GM12801 (cell line): ENCODE data around the gene PRKCQ.

Experiments
- TF ChIP-seq, protein P1 (sequence below): IDR thresholded peaks from one replicate; pipeline ENCODE4 v1.5.1; 2011; ENCODE audit warnings: control low read depth; ENCODE audit not compliant: insufficient read length; ENCODE audit errors: extremely low read depth

The PRKCQ gene

DNA sequence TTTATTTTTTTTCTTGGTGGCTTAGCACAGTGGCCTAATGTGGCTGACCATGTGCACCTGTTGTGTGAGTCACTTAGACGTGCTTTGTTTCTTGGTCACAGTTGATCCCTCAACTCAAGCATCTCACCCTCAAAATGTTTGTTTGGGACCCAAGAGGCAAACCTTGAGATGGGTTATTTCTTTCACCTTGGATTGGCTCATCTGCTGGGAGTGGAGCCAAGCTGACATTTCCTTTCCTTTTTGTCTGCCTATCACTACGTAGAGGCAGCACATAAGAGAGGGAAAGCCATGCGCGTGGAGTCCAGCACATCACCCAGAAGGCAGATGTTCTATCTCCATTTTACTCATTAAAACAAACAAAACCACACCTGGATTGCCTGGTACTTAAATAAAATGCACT, 6.4 kb upstream of the PRKCQ start:
- TF ChIP-seq, protein P1, sequence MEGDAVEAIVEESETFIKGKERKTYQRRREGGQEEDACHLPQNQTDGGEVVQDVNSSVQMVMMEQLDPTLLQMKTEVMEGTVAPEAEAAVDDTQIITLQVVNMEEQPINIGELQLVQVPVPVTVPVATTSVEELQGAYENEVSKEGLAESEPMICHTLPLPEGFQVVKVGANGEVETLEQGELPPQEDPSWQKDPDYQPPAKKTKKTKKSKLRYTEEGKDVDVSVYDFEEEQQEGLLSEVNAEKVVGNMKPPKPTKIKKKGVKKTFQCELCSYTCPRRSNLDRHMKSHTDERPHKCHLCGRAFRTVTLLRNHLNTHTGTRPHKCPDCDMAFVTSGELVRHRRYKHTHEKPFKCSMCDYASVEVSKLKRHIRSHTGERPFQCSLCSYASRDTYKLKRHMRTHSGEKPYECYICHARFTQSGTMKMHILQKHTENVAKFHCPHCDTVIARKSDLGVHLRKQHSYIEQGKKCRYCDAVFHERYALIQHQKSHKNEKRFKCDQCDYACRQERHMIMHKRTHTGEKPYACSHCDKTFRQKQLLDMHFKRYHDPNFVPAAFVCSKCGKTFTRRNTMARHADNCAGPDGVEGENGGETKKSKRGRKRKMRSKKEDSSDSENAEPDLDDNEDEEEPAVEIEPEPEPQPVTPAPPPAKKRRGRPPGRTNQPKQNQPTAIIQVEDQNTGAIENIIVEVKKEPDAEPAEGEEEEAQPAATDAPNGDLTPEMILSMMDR: no peak

DNA sequence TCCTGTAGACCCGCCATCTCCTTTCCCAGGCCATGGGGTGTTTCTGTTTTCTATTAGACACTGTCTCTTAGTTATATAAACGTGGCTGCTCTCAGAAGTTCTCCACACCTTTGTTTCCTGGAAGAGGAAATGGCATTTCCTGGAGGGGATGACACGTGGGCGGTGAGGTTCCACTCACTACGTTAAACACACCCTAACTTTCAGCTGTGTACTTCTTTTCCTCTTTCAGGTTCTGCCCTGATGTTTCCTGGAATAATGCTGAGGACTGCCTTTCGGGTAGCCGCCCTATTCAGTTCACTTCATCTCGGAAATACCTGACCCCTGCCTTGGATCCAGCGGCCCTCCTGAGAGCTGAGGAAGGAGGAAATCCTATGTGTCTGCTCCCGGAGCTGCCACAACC, 3.4 kb upstream of the PRKCQ start:
- TF ChIP-seq, protein P1: no peak

DNA sequence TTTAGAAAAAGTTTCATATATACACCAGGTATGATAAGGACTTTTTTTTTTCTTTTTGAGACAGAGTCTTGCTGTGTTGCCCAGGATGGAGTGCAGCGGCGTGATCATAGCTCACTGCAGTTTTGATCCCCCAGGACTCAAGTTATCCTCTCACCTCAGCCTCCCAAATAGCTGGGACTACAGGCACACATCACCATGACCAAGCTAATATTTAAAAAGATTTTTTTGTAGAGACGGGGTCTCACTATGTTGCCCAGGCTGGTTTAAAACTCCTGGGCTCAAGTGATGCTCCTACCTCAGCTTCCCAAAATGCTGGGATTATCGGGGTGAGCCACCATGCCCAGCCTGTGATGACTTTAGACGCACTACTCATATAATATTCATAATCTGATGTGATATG, 2.2 kb upstream of the PRKCQ start:
- TF ChIP-seq, protein P1: no peak

DNA sequence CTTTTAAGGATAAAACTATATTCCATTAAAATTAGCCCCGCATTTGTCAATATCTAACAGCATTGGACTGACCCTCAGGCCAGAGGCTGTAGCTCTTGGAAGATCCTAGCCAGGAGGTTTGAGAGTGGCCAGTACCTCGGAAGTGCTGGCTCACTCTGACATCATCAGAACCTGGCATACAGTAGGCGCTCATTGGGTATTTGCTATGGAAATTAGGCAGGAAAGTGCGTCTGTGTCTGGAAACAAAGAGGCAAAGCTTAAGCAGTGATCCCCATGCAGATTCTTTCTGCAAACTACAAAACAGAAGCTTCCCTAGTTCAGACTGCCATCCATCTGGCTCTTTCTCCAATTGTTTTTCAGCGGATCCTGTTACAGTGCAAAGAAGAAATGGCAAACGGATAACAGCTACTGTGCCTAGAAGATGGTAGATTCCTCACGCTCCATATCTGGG, 1.7 kb upstream of the PRKCQ start:
- TF ChIP-seq, protein P1: no peak

DNA sequence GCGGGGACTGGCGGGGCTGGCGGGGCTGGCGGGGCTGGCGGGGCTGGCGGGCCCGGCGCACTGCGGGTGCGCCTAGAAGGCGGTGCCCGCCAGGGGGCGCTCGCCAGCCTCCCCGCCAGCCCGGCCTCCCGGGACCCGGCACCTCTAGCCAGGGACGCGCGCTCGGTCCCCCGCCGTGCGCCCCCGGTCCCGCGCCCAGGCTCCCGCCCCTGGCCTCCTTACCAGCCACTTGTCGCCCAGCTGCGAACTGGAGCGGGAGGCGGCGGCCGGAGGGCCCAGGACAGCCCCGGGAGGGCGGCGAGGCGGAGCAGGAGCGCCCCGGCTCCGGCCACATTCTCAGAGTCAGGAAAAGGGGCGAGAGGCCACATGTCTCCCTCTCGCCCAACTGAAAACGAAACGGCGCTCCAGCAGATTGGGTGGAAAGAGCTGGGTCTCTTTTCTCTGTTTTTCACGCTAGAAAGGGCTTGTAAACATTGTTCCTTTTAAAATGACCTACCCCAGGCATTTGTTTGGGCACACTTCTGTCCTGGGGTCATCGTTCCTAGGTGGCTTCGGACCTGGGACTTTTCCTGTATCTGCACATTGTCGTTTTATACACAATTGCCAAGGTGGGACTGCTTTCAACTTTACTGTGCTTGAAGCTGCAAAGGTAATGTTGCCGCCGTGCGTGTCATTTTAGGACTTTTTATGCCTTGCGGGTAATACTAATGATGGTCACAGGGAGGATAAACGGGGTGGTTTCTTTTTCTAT, 378 bp upstream of the PRKCQ start:
- TF ChIP-seq, protein P1: no peak

DNA sequence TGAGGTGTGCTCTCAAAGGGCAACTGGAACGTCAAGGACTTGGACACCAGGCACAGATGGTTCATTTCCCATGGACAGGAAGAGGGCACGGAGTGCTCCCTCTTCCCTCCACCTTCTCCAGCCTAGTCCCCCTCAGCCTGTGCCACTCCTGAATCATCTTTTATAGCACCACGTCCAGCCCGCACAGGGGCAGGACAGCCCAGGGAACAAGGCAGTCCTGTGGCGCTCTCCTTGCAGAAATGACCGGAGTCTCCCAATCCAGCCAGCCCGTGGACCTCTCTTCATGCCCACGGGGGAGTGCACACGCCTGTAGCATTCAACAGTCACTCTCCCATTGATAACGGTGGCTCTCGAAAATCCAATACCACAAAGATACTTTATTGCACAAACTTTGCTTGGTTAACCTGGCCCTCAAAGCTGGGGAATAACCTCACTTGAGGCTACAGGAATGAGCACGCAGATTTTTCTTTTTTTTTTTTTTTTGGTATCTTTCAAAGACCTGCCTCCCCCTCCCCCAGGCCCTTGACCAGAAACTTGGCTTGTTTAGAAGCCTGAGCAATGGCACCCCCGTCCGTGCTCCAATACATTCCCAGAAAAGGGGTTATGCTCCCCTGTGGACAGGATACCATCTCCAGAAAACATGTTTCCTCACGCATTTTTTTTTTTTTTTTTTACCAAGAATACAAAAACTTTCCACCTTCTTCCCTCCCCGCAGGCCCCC, 733 bp downstream of the PRKCQ start:
- TF ChIP-seq, protein P1: no peak

DNA sequence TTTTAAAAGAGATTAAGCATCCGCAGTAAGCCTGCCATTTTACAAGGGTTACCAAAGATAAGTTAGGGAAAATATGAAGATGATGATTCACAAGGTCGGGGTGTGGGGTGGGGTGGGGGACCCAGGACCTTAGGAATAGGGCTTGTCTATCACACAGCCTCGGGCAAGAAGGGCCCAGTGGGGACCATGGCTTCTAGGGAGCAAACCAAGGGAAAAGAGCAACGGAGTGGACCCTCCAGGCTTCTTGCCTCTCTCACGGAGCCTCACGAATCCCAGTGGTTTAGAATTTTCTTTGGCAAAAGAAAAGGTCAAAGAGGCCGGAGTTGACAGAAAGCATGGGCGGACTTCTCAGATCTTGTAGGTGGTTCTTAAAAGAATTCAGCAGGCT, 1.3 kb downstream of the PRKCQ start:
- TF ChIP-seq, protein P1: no peak
